Retina (tissue), 1 donor: ENCODE measurements around the gene STXBP1.

ENCODE experiments used
- DNase-seq: peaks from one replicate; pipeline ENCODE4 v3.0.0-alpha.2; 2016

STXBP1 gene

GRCh38 chr9:127694890-127695720 lies 83.0 kb downstream of the STXBP1 start:
- no peak for DNase-seq

GRCh38 chr9:127697575-127697974 lies 85.5 kb downstream of the STXBP1 start:
- no peak for DNase-seq

DNA sequence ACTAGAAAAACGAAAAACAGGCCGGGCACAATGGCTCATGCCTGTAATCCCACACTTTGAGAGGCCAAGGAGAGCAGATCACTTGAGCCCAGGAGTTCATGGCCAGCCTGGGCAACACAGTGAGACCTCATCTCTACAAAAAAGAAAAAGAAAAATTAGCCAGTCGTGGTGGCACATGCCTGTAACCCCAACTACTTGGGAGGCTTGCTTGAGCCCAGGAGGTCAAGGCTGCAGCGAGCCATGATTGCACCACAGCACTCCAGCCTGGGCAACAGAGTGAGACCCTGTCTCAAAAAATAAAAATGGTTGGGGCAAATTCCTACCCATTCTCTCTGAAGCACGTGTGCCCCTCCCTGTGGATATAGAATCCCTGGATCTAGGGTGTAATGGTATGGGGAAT lies 86.3 kb downstream of the STXBP1 start:
- no peak for DNase-seq

GRCh38 chr9:127698985-127699670 lies 87.1 kb downstream of the STXBP1 start:
- DNase-seq: peak; percentile 94

DNA sequence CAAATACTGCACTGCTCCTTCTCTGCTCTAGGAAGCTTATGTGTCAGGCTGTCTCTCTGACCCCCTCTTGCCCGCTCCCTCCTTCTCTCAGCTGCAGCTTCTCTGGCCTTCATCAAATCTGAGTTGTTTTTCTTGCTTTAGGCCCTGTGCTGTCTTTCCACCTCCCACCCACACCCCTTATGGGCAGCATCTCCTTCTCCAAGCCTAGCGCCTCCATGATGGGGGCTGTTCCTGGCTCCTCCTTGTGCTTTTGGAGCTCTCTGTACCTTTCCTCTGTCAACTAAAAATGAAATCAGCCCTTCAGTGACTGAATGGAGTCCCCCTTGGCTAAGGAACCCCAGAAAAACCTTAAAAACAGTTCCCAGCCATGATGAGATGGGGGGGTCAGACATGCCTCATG lies 88.1 kb downstream of the STXBP1 start:
- no peak for DNase-seq

DNA sequence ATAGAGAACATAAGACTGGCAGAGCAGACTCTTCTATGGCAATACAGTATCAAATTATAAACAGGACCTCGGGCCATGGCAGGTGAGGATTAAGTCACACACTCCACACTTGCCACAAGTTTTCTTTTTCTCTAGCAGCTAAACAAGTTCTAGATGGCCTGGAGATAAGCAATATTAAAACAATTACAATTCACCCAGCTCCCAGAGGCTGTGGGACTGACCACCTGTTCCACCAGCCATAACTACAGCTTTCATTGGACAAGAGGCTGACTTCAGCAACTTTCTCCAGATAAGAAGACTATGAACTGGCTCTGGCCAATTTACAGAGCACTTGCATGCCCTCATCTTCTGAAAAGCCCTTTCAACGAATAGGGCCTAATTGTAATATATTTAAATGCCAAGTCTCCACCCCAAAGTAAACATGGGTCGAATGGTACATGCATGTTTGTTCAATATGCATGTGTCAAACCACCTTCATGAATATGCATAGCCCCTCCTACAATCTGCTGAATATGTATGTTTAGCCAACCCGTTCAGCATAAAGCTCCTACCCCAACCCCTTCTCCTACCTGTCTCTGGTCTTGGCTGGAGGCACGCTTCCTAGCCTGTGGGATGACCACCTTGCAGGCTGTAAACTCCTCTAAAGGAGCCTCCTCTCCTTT lies 88.6 kb downstream of the STXBP1 start:
- DNase-seq: no peak

GRCh38 chr9:127703289-127703946 lies 91.3 kb downstream of the STXBP1 start:
- no peak for DNase-seq

DNA sequence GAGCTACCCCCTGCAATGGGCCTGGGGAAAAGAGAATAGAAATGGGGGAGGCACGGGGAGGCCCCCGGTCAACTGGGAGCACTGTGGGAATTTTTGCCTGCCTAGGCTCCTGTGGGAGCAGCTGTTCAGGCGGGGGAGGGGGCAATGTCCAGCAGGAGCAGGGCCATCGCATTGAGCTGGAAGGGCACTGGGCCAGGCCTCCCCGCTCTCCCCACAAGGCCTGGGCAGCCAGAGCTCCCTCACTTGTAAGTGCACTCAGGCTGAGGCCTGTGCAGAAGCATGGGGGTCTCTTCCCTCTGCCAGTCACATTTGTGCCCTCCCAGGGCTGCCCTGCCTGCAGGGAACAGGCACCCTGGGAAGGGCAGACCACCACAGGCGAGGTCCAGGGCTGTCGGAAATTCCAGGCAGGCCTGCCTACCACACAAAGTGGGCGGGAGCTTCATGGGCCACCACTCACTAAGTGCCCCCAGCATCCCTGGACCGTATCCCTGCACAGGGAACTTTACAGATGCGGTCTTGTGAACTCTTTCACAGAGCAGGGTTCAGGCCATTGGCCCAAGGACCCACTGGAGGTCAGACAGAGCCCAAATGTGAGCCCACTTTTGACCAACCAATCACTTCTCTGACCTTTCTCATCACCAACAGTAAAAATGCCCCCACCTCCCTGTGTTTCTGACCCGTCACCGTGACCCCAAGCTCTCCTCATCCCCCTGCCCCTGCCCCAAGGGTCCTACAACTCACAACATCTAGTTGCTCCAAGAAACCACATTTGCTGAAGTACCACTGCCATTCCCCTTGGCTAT lies 93.7 kb downstream of the STXBP1 start:
- peak; percentile 51 for DNase-seq

- DNase-seq: peak; percentile 43
These were observed 94.8 kb downstream of the STXBP1 start, which contains the start of gene CFAP157 for GRCh38 chr9:127706836-127707241. Gene CFAP157 (plus strand): TSS chr9:127706988. CDS start chr9:127707032, 44 bp downstream.

GRCh38 chr9:127707766-127708165 lies 95.7 kb downstream of the STXBP1 start:
- DNase-seq: no peak

DNA sequence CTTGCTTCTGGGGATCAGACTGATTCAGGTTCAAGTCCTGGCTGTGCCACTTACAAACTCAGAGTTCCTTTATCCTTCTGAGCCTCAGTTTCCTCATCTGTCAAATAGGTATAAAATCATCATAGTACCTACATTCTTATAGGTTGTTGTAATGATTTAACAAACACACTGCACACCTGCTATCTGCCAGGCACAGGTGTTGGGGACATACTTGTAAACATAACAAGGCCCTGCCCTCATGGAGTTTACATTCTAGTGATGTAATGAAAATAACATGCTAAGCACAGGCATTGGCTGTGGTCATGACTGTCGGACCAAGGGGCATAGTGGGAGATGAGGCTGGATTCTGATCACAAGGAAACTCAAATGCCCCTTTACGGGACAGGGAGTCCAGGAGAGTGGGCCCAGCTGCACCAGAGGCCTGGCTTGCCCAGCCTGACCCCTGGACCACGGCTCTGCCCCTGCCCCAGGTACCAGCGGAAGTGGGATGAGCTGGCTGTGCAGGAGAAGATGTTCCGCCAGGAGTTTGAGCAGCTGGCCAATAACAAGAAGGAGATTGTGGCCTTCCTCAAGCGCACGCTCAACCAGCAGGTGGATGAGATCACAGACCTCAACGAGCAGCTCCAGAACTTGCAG lies 97.0 kb downstream of the STXBP1 start:
- no peak for DNase-seq

DNA sequence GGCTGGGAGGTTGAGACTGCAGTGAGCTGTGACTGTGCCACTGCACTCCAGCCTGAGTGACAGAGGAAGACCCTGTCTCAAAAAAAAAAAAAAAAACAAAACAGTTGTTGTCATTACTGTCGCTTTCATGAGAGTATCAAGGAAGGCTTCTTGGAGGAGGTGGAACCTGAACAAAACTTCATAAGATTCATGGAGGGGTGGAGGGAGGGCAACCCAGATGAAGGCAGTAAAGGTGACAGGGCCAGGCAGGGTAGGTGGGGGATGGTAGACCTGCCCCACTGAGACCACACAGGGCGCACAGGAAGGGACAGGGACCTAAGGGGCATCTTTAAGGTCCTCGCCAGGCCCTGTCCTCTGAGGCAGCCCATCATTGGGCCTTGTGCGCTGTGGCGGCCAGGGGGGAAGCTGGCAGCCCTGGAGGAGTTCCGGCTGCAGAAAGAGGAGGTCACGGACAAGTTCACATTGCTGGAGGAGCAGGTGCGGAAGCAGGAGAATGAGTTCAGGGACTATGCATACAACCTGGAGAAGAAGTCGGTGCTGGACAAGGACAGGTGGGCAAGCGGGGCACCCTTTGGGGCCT lies 98.2 kb downstream of the STXBP1 start:
- no peak for DNase-seq

- DNase-seq: peak; percentile 40
These were observed 99.2 kb downstream of the STXBP1 start for GRCh38 chr9:127711226-127711701.

DNA sequence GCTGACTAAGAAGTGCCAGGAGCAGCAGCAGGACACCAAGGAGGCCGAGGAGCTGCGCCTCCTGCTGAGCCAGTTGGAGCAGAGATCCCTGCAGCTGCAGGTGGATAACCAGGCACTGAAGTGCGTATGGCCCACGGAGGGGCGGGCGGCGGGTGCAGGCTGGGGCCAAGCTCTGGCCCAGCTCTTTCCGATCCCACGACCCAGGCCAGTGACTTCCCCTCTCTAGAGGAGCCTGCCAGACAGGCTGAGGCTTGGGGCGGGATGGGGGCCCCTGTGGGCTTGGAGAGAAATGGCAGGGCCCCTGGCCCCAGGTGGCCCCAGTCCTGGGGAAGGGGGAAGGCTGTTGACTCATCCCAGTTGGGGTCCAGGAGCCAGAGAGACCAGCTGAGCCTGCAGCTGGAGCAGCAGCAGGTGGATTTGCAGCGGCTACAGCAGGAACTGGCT lies 99.8 kb downstream of the STXBP1 start:
- DNase-seq: no peak

- no peak for DNase-seq
These were observed 100.3 kb downstream of the STXBP1 start for GRCh38 chr9:127712371-127712770.

- no peak for DNase-seq
These were observed 100.8 kb downstream of the STXBP1 start for GRCh38 chr9:127712867-127713266.

GRCh38 chr9:127714020-127714750 lies 102.1 kb downstream of the STXBP1 start:
- DNase-seq: no peak

DNA sequence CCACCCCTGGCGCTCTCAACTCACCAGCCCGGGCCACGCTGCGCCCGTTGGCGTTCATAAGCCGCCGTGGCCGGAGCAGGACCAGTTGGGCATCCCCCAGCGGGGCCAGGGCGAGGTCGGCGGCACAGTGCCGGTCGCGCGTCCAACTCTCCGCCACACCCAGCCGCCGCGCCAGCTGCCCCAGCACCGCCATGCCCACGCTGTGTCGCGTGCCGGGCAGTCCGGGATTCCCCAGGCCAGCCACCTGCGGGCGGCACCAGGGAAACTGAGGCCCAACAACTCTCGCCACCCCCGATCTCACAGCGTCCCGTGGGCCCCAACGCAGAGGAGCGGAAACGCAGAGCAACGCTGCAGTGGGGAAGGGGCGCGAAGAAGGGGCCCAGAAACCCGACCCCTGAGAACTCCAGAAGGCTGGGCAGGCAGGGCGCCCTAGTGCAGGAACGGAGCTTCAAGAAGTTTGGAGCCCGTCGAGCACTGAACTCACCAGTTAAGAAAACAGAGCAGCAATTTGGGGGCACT lies 102.9 kb downstream of the STXBP1 start:
- DNase-seq: no peak

- peak; percentile 99 for DNase-seq
These were observed 103.6 kb downstream of the STXBP1 start, which contains the start of the genes PTRH1 and TTC16 for GRCh38 chr9:127715470-127716337. Gene PTRH1 (minus strand): TSS chr9:127715663. CDS start chr9:127715639, 24 bp downstream. Gene TTC16 (plus strand): TSS chr9:127716079. CDS start chr9:127716146, 67 bp downstream.
